Measurements from ENCODE around the gene ITGBL1. TPM values are rescaled to one million over a fixed set of nuclear protein-coding genes. Genes with fewer than 3 reads are reported as not detected.

The ITGBL1 gene
- total RNA-seq, 3 donors from 2014 or later: 0.06 to 2.3 (median 1.1) TPM

GRCh38 chr13:101763191-101763590 is 310.7 kb downstream of the ITGBL1 start:
- no peaks in the 10 kb centered on the region for H3K36me3 ChIP-seq (ENCODE audit: low read depth)
- DNase-seq: no peak
- no peak for TF ChIP-seq CTCF (IDR thresholded peaks at IDR 0.05)
- no peak overlapping the region for H3K4me3 ChIP-seq
- H3K9me3 ChIP-seq: no peaks in the 10 kb centered on the region
- no peak for ATAC-seq
- no peaks in the 10 kb centered on the region for H3K4me1 ChIP-seq (ENCODE audit: low read depth)
- intact Hi-C loops (cut with DNase I, micrococcal nuclease): no loop called here

Other genes starting within 250 kb of the ITGBL1 start
- 1 to 10 TPM in 1 of 3 donors, under 1 TPM in 2; 0.10 to 1.4 (median 0.12) TPM for gene NALCN, start 36.2 kb upstream of the ITGBL1 start, total RNA-seq